ENCODE results near the gene PEAR1.

The PEAR1 gene

GRCh38 chr1:156943756-156944155 lies 50.2 kb downstream of the PEAR1 start:
- DNase-seq = no peak

GRCh38 chr1:156944268-156944667 lies 50.8 kb downstream of the PEAR1 start:
- no peak for DNase-seq

GRCh38 chr1:156944848-156945247 lies 51.3 kb downstream of the PEAR1 start:
- DNase-seq = no peak

- DNase-seq = no peak
Measured at GRCh38 chr1:156945881-156946661, 52.6 kb downstream of the PEAR1 start.

GRCh38 chr1:156947127-156947526 lies 53.6 kb downstream of the PEAR1 start:
- DNase-seq = no peak

GRCh38 chr1:156947818-156948525 lies 54.5 kb downstream of the PEAR1 start:
- no peak for DNase-seq

- DNase-seq = no peak
Measured at GRCh38 chr1:156948708-156949107, 55.2 kb downstream of the PEAR1 start.

GRCh38 chr1:156949127-156949526 lies 55.6 kb downstream of the PEAR1 start:
- DNase-seq = no peak

- no peak for DNase-seq
Measured at GRCh38 chr1:156951371-156951770, 57.9 kb downstream of the PEAR1 start.

- no peak for DNase-seq
Measured at GRCh38 chr1:156953571-156953970, 60.1 kb downstream of the PEAR1 start.

GRCh38 chr1:156956333-156956732 lies 62.8 kb downstream of the PEAR1 start:
- DNase-seq = no peak

- DNase-seq = no peak
Measured at GRCh38 chr1:156957634-156958033, 64.1 kb downstream of the PEAR1 start.

- no peak for DNase-seq
Measured at GRCh38 chr1:156958247-156958714, 64.8 kb downstream of the PEAR1 start.

GRCh38 chr1:156959414-156959813 lies 65.9 kb downstream of the PEAR1 start:
- no peak for DNase-seq

- no peak for DNase-seq
Measured at GRCh38 chr1:156959925-156960324, 66.4 kb downstream of the PEAR1 start.

GRCh38 chr1:156961709-156962108 lies 68.2 kb downstream of the PEAR1 start:
- DNase-seq = no peak

GRCh38 chr1:156963621-156964020 lies 70.1 kb downstream of the PEAR1 start:
- no peak for DNase-seq

GRCh38 chr1:156964441-156964840 lies 70.9 kb downstream of the PEAR1 start:
- DNase-seq = no peak
